Stomach (tissue), 4 donors: Measurements from ENCODE around the gene PTPN7.

Experiments used
- POLR2AphosphoS5 ChIP-seq, 3 donors: sonication (generic); formaldehyde crosslinking; IDR thresholded peaks; one replicate each; pipeline ENCODE4 v1.6.1; 2016; ENCODE audit warnings: antibody characterized with exemption in 3 of 3
- TF ChIP-seq, protein P1 (sequence below), 7 experiments: fragments of 450-650 bp in 4 of 7; fragments of 200-600 bp in 3 of 7; sonication (generic) in 3 of 7; IDR thresholded peaks; one replicate each; pipeline ENCODE4 v1.5.1; 2016 to 2019; ENCODE audit warnings: antibody characterized with exemption in 7 of 7, control low read depth in 2 of 7, mild to moderate bottlenecking in 1 of 7

GRCh38 chr1:202164271-202165037 is 4.1 kb upstream of the PTPN7 start:
- TF ChIP-seq, protein P1, sequence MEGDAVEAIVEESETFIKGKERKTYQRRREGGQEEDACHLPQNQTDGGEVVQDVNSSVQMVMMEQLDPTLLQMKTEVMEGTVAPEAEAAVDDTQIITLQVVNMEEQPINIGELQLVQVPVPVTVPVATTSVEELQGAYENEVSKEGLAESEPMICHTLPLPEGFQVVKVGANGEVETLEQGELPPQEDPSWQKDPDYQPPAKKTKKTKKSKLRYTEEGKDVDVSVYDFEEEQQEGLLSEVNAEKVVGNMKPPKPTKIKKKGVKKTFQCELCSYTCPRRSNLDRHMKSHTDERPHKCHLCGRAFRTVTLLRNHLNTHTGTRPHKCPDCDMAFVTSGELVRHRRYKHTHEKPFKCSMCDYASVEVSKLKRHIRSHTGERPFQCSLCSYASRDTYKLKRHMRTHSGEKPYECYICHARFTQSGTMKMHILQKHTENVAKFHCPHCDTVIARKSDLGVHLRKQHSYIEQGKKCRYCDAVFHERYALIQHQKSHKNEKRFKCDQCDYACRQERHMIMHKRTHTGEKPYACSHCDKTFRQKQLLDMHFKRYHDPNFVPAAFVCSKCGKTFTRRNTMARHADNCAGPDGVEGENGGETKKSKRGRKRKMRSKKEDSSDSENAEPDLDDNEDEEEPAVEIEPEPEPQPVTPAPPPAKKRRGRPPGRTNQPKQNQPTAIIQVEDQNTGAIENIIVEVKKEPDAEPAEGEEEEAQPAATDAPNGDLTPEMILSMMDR (IDR thresholded peaks at IDR 0.05) = no peak
- no peak for TF ChIP-seq POLR2AphosphoS5 (IDR thresholded peaks at IDR 0.05)
